GM19240 (cell line): ENCODE results near the gene SCNN1A.
A peak's percentile ranks its signal among the peaks of the same experiment; 100 is the strongest.

ENCODE experiments used
- DNase-seq: peaks from one replicate; pipeline ENCODE4 v3.0.0; 2011; ENCODE audit warnings: low spot score; ENCODE audit not compliant: insufficient read length

SCNN1A gene

DNA sequence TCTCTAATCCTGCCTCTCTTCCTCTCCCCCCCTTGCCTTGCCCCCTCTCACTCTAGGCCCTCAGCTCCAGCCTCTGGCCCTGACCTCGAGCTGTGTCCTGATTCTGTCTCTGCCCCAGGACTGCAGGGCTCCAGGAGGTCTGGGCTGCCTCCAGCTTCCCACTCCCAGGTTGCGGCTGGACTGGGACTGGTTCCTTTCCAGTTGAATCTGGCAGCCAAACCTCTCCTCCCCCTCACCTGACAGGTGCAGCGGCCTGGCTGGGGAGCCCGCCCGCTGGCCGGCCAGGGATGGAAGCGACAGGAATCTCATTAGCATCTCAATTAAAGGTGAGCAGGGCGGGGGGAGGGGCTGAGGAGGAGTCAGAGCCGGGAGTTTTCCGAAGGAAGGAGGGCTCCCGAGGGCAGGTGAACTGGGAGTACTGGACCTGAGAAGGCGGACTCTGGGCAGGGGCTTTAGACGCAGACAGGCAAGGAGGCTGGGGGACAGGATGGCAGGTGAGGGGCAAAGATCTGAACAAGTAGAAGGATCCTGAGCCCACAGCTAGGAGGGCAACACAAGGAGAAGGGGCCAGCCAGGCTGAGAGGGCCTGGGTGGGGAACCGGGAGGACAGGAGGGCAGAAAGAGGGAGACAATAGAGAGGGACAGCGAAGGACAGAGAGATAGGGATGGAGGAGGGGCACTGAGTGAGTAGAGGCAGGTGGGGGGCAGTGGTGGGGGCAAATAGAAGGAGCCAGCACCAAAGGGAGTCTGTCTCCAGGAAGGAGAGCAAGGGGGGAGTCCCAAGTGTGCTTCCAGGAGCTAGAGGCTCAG lies at the start of gene SCNN1A:
TSS of gene SCNN1A (minus strand) at position 295 of the 810 bp plus-strand sequence. CDS start 780 bp downstream, outside the sequence.
- no peak for DNase-seq

DNA sequence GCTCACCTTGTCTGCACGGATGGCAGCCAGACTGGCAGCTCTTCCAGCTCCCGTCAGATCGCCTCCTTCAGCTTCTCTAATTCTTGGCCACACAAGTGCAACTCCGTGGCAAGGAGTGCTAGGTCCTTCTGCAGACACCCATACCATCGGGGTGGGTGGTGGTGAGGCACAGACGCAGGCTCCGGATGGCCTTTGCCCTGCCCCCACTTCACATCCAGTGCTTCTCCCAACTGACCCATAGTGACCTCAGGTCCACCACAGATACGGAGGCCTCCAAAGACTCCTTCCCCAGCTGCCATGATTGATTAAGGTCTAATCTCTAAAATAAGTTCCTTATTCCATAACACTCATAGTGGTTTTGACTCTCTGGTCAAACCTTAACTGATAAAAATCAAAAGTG lies 49.5 kb upstream of the SCNN1A start:
- DNase-seq: no peak

DNA sequence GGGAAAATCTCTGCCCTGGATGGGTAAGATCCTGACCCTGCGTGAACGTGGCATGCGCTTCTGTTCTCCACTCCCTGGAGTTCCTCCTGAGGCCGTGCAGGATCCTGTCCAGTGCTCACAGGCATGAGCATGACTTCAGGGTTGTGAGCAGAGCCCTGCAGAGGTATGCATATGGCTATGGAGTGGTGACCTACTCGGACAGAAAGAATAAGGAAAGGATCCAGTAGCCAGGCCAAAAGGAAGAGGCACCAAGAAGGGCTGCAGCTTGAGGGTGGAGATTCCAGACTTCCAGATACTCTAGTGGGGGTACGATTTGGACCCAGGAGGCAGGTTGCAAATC lies 48.6 kb upstream of the SCNN1A start:
- no peak for DNase-seq

DNA sequence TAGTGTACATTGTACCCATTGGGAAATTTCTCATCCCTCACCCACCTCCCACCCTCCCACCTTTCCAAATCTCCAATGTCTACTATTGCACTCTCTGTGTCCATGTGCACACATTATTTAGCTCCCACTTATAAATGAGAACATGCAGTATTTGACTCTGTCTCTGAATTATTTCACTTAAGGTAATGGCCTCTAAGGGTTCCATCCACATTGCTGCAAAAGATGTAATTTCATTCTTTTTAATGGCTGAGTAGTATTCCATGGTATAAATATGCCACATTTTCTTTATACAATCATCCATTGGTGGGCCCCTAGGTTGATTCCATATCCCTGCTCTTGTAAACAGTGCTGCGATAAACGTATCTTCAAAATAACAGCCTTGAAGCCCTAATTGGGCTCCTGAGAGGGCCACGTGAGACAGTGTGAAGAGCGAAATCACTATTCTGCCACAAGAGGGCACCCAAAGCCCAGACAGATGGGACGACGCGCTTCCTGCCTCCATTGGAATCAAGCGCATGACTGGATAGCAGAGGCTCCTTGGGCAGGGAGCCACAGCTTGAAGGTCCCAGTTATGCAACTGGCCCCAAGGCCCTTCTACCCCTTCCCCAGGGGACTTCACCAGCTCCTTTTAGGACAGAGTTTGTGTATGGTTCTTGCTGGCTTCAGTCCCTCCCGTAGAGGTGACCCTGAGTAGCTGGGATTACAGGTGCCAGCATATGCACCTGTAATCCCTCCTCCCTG lies 48.1 kb upstream of the SCNN1A start:
- peak; percentile 59 for DNase-seq

DNA sequence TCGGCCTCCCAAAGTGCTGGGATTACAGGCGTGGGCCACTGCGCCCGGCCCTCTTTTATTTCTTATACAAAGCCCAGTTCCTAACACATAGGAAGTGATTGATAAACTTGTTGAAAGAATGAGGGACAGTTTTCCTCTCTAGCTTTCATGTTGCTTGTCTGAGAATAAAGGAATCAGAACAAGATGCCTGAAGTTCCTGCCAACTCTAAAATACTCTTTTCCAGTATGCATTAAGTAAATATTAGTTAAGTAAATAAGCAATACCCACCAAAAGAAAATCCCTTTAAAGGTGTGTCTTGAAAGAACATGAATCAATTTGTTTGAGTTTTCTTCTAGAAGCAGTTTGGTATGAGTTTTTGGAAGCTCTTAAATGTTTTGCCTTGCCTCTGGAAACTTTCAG lies 45.0 kb upstream of the SCNN1A start:
- no peak for DNase-seq

DNA sequence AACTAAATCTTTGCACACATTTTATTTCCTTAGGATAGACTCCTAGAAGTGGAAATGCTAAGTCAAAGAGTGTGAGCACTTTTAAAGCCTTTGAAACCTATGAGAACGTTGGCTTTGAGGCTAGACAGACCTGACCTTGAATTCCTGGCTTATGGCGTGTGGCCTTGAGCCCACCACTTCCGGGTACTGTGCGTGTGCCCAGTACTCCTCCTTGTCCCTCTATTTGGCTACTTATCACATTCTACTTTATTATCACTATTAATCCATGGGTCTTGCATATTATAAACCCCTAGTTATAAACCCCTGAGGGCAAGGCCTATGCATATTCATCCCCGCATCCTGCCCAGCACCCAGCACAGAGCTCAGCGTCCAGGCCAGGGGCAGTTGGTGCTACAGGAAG lies 43.4 kb upstream of the SCNN1A start:
- DNase-seq: no peak

DNA sequence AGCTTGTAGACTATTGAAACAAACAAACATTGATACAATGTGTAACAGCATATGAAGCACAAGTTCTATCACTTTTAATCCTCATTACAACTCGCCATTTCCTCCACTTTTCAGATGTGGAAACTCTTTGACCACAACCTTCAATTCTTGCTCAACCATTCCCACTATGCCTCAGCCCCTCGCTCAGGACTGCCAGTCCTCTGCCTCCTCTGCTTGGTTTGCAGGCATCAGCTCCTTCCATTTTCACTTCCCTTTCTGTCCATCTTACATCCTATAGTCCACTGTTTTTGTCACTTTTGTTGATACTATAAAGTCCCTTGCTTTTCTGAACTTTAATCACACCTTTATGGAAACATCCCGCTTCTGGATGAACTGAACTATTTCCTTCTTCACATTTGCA lies 41.2 kb upstream of the SCNN1A start:
- DNase-seq: no peak

DNA sequence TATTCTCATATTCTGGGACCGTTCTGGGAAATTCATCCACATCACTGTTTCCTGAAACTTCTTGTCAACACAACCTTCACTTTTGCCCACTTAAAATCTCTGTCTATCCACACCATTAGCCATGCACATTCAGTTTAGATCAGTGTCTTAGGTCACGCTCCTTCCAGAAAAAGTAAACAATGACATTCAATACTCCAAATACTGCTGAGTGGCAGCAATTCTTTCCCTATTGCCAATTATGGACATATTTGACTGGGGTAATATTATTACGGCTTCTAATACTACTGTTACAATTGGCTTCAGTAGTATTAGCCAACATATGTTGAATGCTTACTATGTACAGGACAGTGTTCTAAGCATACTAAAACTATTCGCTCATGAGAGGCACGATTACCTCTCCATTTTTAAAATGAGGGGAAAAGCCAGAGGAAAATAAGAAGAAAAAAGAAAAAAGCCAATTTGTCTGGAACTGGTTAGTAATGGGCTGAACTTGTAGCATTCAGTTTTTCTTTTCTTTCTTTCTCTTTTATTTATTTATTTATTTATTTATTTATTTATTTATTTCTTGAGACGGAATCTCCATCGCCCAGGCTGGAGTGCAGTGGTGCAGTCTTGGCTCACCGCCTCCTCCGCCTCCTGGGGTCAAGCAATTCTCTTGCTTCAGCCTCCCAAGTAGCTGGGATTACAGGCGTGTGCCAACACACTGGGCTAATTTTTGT lies 32.0 kb upstream of the SCNN1A start:
- DNase-seq: no peak

DNA sequence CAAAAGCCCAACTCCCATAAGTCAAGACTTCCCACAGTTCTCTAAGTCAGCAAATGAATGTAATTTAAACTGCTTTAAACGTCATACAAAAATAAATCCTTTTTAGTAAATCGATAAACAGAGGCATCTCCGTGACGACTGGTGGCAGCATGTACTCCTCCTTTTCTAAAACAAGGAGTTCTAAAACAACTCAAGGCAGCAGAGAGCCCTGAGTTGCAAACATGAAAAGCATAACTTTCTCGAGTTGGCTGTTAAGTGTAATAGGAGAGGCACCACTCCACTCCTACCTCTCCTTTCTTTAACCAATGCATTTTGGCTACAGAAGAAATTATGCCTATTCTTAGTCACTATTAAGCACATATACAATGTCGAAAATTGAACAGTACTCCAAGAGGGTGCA lies 30.6 kb upstream of the SCNN1A start:
- no peak for DNase-seq

DNA sequence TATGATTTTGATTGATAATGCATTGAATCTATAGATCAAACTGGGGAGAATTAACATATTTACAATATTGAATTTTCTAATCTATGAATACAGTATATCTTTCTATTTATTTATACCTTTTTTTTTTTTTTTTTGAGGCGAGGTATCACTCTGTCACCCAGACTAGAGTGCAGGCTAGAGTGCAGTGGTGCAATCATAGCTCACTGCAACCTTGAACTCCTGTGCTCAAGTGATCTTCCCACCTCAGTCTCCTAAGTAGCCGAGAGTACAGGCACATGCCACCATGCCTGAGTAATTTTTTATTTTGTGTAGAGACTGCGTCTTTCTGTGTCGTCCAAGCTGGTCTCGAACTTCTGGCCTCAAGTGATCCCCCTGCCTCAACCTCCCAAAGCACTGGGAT lies 29.0 kb upstream of the SCNN1A start:
- DNase-seq: no peak

DNA sequence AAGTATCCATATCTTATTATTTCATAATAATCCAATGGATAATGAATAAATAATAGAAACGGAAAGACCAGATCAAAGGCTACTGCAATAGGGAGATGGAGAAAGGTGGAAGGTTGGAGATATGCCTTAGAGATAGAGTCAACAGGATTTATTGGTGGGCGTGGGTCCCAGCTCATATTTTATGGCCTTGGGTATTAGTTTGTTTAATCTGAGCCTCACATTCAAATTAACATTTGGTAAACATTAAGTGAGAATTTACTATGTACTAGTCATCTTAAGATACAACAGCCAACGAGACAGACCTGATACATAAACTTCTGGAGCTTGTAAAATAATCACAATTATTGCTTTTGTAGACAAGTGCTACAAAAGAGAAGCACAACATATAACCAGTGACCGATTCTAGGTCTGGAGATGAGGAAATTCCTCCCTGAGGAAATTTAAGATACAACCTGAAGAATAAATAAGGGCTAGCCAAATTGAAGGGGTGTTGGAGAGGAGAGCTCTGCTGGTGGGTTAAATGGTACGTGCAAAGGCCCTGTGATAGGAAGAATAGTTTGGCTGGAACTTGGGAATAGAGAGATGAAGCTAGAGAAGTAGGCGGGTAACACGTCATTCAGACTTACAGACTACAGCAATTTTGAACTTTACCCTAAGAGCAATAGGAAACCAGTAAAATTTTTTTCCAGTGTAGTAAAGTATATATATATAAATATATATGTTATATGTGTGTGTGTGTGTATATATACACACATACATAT lies 24.7 kb upstream of the SCNN1A start:
- DNase-seq: no peak

DNA sequence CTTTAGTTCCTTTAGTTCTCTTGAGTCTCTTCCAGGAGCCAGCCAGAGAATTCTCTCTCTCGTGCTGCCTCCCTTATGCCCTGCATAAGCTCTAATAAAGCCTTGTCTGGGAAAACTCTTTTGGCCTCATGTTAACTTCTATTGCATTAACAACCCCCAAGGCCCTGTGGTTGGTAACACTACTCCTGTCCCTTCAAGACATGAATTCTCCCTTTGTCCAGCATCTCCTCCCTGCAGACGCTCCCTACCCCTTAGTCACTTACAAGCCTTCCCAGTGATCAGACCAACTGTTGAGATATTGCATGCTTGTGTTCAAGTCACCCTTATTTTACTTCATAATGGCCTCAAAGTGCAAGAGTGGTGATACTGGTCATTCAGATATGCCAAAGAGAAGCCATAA lies 20.7 kb upstream of the SCNN1A start:
- no peak for DNase-seq

DNA sequence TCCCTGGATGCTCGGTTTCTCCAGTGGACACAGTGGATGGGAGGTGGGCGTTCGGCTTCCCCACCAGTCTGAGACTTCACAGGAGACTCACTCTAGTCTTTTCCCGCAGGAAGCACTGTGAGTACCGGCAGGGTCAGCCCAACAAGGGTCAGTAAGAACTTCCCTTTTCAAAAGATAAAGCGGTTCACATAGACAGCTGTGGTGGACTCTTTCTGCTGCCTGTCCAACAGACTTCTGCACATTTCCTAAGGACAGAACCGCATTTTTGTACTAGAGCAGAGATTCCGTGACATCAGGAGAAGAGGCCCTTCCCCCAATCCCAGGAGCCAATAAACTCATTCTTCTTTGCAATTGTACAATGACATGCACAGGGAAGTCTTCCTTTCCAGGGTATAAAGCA lies 19.0 kb upstream of the SCNN1A start:
- no peak for DNase-seq

DNA sequence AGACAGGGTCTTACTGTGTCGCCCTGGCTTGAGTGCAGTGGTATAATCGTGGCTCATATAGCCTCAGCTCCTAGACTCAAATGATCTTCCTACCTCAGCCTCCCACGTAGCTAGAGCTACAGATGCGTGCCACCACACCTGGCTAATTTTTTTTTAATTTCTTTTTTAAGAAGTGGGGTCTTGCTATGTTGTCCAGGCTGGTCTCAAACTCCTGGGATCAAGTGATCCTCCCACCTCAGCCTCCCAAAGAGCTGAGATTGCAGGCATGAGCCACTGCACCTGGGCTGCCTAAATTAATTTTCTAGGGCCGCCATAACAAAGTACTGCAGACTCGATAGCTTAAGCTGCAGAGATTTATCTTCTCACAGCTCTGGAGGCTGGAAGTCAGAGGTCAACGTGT lies 17.7 kb upstream of the SCNN1A start:
- no peak for DNase-seq

DNA sequence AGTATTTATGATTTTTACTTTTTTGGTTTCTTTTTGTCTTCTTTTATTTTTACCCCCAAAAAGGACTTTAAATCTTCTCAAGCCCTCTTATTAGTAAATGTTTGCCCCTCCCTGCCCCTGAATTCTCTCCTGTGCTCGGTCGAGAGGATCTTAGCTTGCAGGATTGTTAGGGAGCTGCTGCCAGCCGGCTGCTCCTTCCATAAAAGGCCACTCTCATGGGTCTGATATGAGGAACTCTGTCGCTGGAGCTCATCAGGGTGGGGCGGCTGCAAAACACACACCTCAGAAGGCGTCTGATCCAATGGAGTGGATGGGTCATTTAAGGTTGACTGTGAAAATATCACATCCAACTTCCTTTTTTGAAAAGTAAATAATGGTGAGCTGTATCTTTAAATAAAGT lies 17.1 kb upstream of the SCNN1A start:
- no peak for DNase-seq

DNA sequence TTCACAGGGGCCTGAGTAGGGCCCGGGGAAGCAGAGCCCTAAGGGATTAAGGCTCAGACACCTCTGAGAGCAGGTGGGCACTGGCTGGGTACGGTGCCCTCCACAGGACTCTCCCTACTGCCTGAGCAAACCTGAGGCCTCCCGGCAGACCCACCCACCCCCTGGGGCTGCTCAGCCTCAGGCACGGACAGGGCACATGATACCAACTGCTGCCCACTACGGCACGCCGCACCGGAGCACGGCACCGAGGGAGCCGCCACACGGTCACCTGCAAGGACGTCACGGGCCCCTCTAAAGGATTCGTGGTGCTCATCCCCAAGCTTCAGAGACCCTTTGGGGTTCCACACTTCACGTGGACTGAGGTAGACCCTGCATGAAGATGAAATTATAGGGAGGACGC lies 15.7 kb upstream of the SCNN1A start:
- DNase-seq: no peak

DNA sequence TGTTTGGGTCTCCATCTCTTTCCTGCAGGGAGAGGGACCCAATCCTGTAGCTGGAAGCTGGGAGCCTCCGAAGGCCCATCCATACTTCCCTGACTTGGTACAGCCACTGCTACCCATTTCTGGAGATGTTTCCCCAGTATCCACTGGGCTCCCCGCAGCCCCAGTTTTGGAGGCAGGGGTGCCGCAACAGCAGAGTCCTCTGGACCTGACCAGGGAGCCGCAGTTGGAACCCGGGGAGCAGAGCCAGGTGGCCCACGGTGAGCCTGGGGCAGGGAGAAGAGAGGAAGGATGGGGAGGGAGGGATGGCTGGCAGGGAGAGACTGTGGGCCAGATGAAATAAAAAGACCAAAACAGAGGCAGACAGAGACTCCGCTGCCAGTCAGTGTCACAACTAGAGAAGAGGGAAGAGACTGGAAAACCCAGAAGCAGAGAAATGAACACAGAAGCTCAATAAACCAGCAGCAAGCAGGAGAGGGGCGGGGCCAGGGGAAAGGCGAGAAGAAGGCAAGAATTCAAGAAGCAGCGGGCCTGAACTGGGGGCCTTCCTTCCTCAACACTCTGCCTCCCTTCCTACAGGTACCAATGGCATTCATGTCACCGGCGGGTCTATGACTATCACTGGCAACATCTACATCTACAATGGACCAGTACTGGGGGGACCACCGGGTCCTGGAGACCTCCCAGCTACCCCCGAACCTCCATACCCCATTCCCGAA lies 14.9 kb upstream of the SCNN1A start:
- DNase-seq: no peak

DNA sequence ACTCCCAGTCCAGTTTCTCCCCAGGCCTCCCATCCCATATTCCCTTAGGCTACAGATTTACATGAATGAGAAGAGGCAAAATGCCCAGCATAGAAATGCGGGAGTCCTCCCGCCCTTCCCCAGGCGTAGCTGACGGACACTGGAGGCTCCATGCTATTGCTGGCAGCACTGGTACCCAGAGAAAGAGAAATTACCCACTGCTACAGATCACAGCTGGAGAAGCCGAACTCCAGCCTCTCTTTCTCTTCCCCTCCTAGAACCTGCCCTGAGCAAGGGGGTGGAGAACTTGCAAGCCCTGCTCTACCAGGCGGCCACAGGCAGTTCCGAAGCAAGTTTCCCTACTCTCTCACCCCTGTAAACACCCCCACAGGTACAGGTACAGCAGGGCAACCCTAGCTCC lies 12.2 kb upstream of the SCNN1A start:
- no peak for DNase-seq

DNA sequence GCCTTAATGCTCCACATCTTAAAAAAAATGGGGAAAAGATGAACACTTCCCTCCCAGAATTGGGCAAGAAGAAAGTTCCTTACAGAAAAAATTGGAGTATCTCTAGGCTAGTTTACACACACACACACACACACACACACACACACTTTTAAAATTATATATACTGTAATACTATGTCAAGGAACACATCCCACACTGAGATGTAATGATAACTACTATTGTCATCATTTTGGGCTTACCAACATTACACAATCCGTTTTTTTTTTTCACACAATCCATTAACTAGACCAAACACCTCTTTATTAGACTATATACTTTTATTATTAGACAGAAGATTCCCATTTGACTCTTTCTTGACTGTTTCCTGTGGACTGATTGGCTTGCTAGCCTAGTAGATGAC lies 11.1 kb upstream of the SCNN1A start:
- DNase-seq: no peak

DNA sequence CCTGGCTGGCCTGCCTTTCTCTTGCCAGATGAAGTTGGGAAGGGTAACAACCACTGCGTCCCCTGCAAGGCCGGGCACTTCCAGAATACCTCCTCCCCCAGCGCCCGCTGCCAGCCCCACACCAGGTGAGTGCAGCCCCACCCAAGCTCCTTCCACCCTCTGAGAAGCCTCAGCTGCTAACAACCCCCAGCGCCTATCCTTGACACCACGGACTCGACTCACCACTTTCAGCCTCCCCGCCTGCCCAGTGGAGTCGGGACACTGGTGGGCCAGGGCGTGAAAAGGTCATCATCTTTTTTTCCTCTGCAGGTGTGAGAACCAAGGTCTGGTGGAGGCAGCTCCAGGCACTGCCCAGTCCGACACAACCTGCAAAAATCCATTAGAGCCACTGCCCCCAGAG lies 10.7 kb upstream of the SCNN1A start:
- DNase-seq: no peak
